IPS-18a (cell line): ENCODE measurements around the gene FGF2.

Experiments used
- H3K27ac ChIP-seq: one replicate; pipeline ENCODE4 v1.5.1; 2013; ENCODE audit warnings: low read length
- H3K27me3 ChIP-seq: one replicate; pipeline ENCODE4 v1.6.1; 2013; ENCODE audit warnings: mild to moderate bottlenecking, low read length; ENCODE audit not compliant: control insufficient read depth, insufficient read depth
- H3K36me3 ChIP-seq: one replicate; pipeline ENCODE4 v1.6.1; 2013; ENCODE audit warnings: low read depth, low read length; ENCODE audit not compliant: control insufficient read depth
- H3K4me1 ChIP-seq: one replicate; pipeline ENCODE4 v1.6.1; 2013; ENCODE audit warnings: low read depth, low read length; ENCODE audit not compliant: control insufficient read depth
- H3K4me3 ChIP-seq: one replicate; pipeline ENCODE4 v1.5.1; 2013; ENCODE audit warnings: low read length
- H3K9ac ChIP-seq: one replicate; pipeline ENCODE4 v1.6.1; 2013; ENCODE audit warnings: mild to moderate bottlenecking, low read length, moderate library complexity
- H3K9me3 ChIP-seq: one replicate; pipeline ENCODE4 v1.6.1; 2013; ENCODE audit warnings: low read depth, low read length; ENCODE audit not compliant: control insufficient read depth

The FGF2 gene

DNA sequence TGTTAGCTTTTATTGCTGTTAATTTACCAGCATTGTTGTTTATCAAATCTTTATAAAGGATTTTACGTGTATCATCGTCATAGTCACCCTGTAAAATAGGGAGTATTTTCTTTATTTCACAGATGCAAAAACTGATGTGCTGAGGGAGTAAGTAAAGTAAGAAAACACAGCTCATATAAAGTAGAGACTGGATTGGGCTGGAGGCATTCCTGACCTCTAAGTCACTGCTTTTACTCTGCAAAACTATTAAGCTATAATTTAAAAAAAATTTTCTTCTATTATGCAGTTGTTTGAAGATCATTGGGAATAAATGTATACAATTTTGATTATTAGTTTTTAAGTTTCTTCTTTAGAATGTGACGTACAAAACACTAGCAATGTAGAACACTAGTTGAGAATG is 49.8 kb downstream of the FGF2 start:
- no peak overlapping the region for H3K27ac ChIP-seq
- no peak overlapping the region for H3K4me3 ChIP-seq
- H3K9me3 ChIP-seq, result no peaks in the 10 kb centered on the region
- no peaks in the 10 kb centered on the region for H3K4me1 ChIP-seq
- H3K36me3 ChIP-seq, result peaks cover 53% of the 10 kb centered on the region
- H3K27me3 ChIP-seq, result no peaks in the 10 kb centered on the region
- H3K9ac ChIP-seq, result no peak overlapping the region

DNA sequence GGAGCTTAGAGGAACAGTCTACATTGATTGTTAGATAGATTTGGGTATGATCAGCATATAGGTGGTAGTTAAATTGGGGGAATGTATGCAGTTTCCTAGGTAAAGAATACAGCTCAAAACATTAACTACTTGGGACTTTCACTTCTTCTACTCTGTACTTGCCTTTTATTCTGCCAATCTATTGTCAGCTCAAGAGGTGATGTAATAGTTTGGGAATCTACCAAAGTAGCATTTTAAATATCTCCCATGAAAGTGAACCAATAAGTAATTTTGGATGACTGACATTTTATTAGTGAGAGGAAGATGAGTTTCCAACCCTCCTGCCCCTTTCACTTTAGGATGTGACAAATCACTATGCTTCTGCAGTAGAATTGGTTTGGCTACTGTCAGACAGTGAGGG is 52.4 kb downstream of the FGF2 start:
- Histone ChIP-seq H3K27ac (no peak overlapping the region), H3K4me3 (no peak overlapping the region), H3K9ac (no peak overlapping the region), H3K4me1 (no peaks in the 10 kb centered on the region), H3K9me3 (no peaks in the 10 kb centered on the region), H3K27me3 (no peaks in the 10 kb centered on the region), H3K36me3 (peaks cover 76% of the 10 kb centered on the region)

DNA sequence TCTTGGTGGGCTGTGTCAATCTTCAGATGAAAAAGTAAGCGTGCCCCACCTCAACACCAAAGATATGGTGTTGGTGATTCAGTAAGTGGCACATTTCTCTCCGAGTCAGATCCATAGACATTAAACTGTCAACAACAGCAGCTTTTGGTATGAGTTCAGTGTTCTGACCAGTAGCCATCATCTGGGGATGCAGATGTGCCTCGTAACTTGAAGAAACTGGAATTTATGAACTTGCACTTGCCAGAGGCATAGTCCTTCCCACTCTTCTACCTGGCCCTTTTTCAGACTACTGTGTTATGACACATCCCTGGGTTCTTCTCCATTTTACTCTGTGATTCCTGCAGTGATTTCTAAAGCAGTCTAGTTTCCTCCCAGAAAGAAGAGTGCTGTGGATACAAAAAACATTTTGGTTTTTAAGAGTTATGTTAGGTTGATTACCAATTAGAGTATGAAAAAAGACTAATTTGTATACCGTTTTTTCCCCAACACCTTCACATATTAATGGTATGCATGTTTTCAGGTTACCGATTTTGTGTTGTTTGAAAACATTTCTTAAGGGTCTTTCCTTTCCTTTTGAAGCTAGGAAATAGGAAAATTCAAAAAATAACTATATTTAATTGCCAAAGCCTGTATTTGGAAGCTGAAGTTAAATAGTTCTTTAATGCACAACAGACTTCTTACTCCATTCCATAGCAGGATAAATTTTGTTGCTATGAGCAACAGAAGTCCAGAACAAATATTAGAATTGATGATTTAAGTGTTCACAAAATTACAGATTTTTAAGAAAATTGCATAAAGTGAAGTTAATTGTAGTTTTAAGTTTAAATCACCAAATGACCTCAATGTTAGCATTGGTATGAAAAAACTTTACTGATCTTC is 56.5 kb downstream of the FGF2 start:
- Histone ChIP-seq H3K4me1 (no peaks in the 10 kb centered on the region), H3K9ac (no peak overlapping the region), H3K4me3 (no peak overlapping the region), H3K27me3 (no peaks in the 10 kb centered on the region), H3K27ac (no peak overlapping the region), H3K9me3 (no peaks in the 10 kb centered on the region), H3K36me3 (peaks cover 92% of the 10 kb centered on the region)

DNA sequence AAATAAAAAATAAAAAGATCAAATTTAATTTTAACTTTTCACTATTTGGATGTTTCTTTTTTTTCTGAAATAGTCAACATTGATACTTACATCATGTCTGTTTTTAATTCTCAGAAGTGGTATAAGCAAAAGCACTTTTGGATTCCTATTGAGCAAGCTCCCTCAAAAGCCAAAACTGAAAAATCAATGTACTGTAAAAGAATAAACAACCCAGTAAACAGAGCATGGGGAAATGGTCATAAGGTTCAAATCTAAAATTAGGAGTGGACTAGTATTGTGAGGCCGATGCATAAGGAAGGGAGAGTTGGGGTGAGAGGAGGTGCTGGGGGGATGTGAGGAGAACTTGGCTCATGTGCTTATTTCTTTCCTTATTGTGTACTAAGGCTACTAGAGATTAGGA is 57.9 kb downstream of the FGF2 start:
- H3K4me1 ChIP-seq, result no peaks in the 10 kb centered on the region
- H3K9me3 ChIP-seq, result no peaks in the 10 kb centered on the region
- H3K9ac ChIP-seq, result no peak overlapping the region
- no peak overlapping the region for H3K27ac ChIP-seq
- peaks cover 82% of the 10 kb centered on the region for H3K36me3 ChIP-seq
- H3K4me3 ChIP-seq, result no peak overlapping the region
- no peaks in the 10 kb centered on the region for H3K27me3 ChIP-seq

DNA sequence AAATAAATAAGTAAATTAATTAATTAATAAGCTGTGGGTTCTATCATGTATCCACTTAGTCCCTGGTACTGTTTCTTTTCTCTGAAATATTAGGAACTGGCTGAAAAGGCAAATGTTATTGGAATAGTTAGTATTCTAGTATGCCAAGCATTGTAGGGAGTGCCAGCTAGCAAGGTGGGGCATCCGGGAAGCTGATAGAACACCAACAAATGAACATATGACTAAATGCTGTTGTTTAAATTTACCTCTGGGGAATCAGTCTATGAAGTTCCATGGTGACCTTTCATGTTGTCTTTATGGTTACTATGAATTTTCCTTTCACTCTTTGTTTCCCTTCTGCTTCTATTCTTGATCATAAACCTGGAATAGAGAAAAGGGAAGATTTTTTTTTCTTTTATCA is 63.1 kb downstream of the FGF2 start:
- Histone ChIP-seq H3K4me1 (no peaks in the 10 kb centered on the region), H3K4me3 (no peak overlapping the region), H3K27me3 (no peaks in the 10 kb centered on the region), H3K36me3 (peaks cover 70% of the 10 kb centered on the region), H3K9me3 (no peaks in the 10 kb centered on the region), H3K9ac (no peak overlapping the region), H3K27ac (no peak overlapping the region)

DNA sequence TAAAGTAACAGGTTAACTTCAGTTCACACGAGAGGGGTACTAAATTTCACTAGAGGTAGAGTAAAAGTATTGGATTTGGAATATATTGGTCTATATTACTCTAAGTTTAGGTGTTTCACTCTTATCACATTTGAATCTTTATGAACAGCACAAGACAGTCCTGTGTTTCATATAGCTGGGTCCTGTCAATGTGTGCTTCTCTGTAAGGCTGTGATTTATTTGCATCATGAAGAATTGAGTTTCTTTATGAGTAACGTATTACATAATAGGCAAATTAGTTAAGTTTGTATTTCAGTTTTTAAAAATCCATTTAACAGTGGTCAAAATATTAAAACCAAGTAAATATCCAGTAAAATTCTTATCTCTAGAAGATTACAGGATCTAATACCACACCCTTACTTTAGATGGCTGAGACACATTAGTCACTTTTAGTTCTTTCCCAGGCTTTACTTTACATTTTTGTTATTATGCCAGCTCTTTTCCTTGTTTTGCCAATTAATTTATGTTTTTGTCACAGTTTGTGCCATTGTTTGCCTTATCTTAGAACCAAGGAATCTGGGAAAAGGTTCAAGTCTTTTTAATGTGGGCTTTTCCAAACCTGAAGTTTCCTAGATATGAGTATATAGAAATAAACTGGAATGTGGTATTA is 63.6 kb downstream of the FGF2 start:
- no peak overlapping the region for H3K27ac ChIP-seq
- peaks cover 65% of the 10 kb centered on the region for H3K36me3 ChIP-seq
- no peak overlapping the region for H3K4me3 ChIP-seq

DNA sequence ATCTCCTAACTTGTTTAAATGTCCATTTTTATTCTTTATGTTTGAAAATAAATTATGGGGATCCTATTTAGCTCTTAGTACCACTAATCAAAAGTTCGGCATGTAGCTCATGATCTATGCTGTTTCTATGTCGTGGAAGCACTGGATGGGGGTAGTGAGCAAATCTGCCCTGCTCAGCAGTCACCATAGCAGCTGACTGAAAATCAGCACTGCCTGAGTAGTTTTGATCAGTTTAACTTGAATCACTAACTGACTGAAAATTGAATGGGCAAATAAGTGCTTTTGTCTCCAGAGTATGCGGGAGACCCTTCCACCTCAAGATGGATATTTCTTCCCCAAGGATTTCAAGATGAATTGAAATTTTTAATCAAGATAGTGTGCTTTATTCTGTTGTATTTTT is 68.2 kb downstream of the FGF2 start:
- H3K9me3 ChIP-seq, result no peaks in the 10 kb centered on the region
- H3K9ac ChIP-seq, result no peak overlapping the region
- no peak overlapping the region for H3K4me3 ChIP-seq
- H3K27ac ChIP-seq, result no peak overlapping the region
- peaks cover 4% of the 10 kb centered on the region for H3K4me1 ChIP-seq
- H3K36me3 ChIP-seq, result peaks cover 52% of the 10 kb centered on the region
- H3K27me3 ChIP-seq, result no peaks in the 10 kb centered on the region

More for the DNA sequence above, 63.6 kb downstream of the FGF2 start:
- H3K27me3 ChIP-seq, result no peaks in the 10 kb centered on the region
- no peak overlapping the region for H3K9ac ChIP-seq
- no peaks in the 10 kb centered on the region for H3K4me1 ChIP-seq
- H3K9me3 ChIP-seq, result no peaks in the 10 kb centered on the region

DNA sequence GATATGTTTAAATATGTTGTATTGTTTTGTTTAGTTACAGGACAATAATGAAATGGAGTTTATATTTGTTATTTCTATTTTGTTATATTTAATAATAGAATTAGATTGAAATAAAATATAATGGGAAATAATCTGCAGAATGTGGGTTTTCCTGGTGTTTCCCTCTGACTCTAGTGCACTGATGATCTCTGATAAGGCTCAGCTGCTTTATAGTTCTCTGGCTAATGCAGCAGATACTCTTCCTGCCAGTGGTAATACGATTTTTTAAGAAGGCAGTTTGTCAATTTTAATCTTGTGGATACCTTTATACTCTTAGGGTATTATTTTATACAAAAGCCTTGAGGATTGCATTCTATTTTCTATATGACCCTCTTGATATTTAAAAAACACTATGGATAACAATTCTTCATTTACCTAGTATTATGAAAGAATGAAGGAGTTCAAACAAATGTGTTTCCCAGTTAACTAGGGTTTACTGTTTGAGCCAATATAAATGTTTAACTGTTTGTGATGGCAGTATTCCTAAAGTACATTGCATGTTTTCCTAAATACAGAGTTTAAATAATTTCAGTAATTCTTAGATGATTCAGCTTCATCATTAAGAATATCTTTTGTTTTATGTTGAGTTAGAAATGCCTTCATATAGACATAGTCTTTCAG is 68.8 kb downstream of the FGF2 start:
- Histone ChIP-seq H3K27me3 (no peaks in the 10 kb centered on the region), H3K9ac (no peak overlapping the region), H3K4me1 (peaks cover 5% of the 10 kb centered on the region), H3K9me3 (no peaks in the 10 kb centered on the region), H3K4me3 (no peak overlapping the region), H3K36me3 (peaks cover 45% of the 10 kb centered on the region), H3K27ac (no peak overlapping the region)

DNA sequence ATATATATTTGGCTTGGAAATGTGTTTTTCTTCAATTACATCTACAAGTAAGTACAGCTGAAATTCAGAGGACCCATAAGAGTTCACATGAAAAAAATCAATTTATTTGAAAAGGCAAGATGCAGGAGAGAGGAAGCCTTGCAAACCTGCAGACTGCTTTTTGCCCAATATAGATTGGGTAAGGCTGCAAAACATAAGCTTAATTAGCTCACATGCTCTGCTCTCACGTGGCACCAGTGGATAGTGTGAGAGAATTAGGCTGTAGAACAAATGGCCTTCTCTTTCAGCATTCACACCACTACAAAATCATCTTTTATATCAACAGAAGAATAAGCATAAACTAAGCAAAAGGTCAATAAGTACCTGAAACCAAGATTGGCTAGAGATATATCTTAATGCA is 69.6 kb downstream of the FGF2 start:
- no peak overlapping the region for H3K27ac ChIP-seq
- no peak overlapping the region for H3K9ac ChIP-seq
- no peaks in the 10 kb centered on the region for H3K27me3 ChIP-seq
- H3K4me3 ChIP-seq, result no peak overlapping the region
- peaks cover 45% of the 10 kb centered on the region for H3K36me3 ChIP-seq
- no peaks in the 10 kb centered on the region for H3K9me3 ChIP-seq
- H3K4me1 ChIP-seq, result peaks cover 7% of the 10 kb centered on the region

DNA sequence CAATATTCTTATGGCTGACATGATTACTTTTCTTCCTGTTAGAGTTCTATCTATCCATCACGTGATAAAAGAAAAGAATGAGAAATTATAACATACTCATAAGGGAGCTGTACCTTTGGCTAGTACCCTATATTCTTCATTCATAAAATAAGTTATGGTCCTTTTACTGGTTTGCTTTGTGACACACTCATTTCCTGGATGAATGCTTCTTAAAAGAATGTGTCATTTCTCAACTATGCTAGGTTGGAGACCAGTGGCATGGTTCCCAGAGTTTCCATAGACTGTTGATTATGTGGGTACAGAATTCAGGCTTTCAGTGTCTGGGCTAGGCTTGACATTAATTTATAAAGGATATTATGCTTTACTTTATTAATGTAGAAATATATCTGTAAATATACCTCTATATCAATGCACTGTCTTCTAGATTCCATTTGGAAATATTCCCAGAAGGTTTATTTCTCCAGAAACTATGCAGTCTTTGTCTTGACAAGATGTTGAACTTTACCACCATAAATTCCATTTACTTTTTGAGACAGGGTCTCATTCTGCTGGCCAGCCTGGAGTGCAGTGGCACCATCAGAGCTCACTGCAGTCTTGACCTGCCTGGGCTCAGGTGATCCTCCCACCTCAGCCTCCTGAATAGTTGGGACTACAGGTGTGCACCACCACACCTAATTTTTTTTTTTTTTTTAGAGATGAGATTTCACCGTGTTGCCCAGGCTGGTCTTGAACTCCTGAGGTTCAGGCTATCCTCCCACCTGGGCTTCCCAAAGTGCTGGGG is 71.9 kb downstream of the FGF2 start:
- no peak overlapping the region for H3K9ac ChIP-seq
- no peaks in the 10 kb centered on the region for H3K27me3 ChIP-seq
- no peak overlapping the region for H3K27ac ChIP-seq
- peaks cover 26% of the 10 kb centered on the region for H3K36me3 ChIP-seq
- no peak overlapping the region for H3K4me3 ChIP-seq
- H3K9me3 ChIP-seq, result no peaks in the 10 kb centered on the region
- peaks cover 11% of the 10 kb centered on the region for H3K4me1 ChIP-seq

DNA sequence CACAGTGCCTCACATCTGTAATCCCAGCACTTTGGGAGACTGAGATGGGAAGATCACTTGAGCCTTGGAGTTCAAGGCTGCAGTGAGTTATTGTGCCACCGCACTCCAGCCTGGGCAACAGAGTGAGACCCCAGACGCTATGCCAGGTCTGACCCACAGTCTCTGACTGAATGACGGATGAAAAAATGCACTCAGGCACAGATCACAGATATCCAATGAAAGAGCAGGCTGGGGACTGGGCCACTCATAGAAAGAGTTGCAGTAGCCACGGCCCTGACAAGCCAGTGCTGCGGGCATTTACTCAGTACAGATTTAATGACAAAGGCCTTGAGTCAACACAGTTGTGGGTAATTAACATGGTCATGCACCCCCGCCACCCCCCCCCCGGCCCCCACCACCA is 73.1 kb downstream of the FGF2 start:
- H3K9me3 ChIP-seq, result no peaks in the 10 kb centered on the region
- no peak overlapping the region for H3K27ac ChIP-seq
- peaks cover 13% of the 10 kb centered on the region for H3K4me1 ChIP-seq
- H3K4me3 ChIP-seq, result no peak overlapping the region
- peaks cover 18% of the 10 kb centered on the region for H3K36me3 ChIP-seq
- H3K9ac ChIP-seq, result no peak overlapping the region
- H3K27me3 ChIP-seq, result no peaks in the 10 kb centered on the region
